HepG2 (cell line): Measurements from ENCODE around the gene RNASE2. TPM values are rescaled to one million over a fixed set of nuclear protein-coding genes. Genes with fewer than 3 reads are reported as not detected.
"Not testable (repeated sequence)": the region's sequence is repeated elsewhere in the genome, so short reads cannot be mapped to it uniquely, and the experiment has no call there.

ENCODE experiments used
- ATAC-seq: fragments of 200-7000 bp; cut with Tn5 transposase; 3 replicates; pipeline ENCODE4 v1.9.1; 2020; ENCODE audit warnings: mild to moderate bottlenecking, moderate library complexity
- BruUV-seq: library from RNA; stranded (reverse); fragments of 400-500 nt; replicated peaks from 2 replicates; lab custom pipeline; 2021; lab: Mats Ljungman, UMichigan
- CTCF ChIA-PET: fragments of 300-600 bp; formaldehyde crosslinking; extraction: SDS; loops from one replicate; lab custom pipeline; 2021; ENCODE audit warnings: low total read pairs, inconsistent platforms, low intra/inter-chr PET ratio; lab: Yijun Ruan, JAX
- POLR2A ChIA-PET: fragments of 350-600 bp; sonication (Branson Sonifier 250); formaldehyde crosslinking; loops from one replicate; lab custom pipeline; 2020; ENCODE audit warnings: antibody characterized with exemption, inconsistent platforms; lab: Yijun Ruan, JAX
- DNase-seq: peaks from one replicate; pipeline ENCODE4 v3.0.0-alpha.2; 2015; ENCODE audit warnings: low spot score
- FAIRE-seq: peaks from 3 replicates; lab custom pipeline; 2011; peaks lifted over from hg19 to GRCh38; lab: Jason Lieb, UNC
- H2AFZ ChIP-seq: one replicate; pipeline ENCODE4 v1.6.1; 2011; ENCODE audit warnings: low read length, inconsistent platforms
- H3K27ac ChIP-seq: fragments of 300-600 bp; 3 replicates; pipeline ENCODE4 v1.8.0; 2011; ENCODE audit warnings: mixed run types, mild to moderate bottlenecking, mixed read lengths, low read length, inconsistent platforms; ENCODE audit not compliant: insufficient read depth; ENCODE audit errors: extremely low read length
- H3K27me3 ChIP-seq, 2 experiments: fragments of 200-600 bp in 1 of 2; 2 replicates in 1 of 2; 3 replicates in 1 of 2; pipeline versions ENCODE4 v1.6.0 to v1.8.0; 2011; ENCODE audit warnings: low read length in 2 of 2, mild to moderate bottlenecking in 2 of 2, moderate library complexity in 2 of 2, inconsistent platforms in 1 of 2; ENCODE audit not compliant: insufficient read depth in 2 of 2, control insufficient read depth in 1 of 2
- H3K36me3 ChIP-seq, 2 experiments: fragments of 200-600 bp in 1 of 2; replicated peaks in 1 of 2; 2 replicates in 1 of 2; 3 replicates in 1 of 2; pipeline versions ENCODE4 v1.5.1 to v1.8.0; 2011; ENCODE audit warnings: low read length in 2 of 2, inconsistent platforms in 1 of 2; ENCODE audit not compliant: insufficient read depth in 2 of 2, control insufficient read depth in 1 of 2
- H3K4me1 ChIP-seq: 2 replicates; pipeline ENCODE4 v1.5.1; 2012; ENCODE audit warnings: low read length, inconsistent platforms; ENCODE audit not compliant: insufficient read depth
- H3K4me2 ChIP-seq: 2 replicates; pipeline ENCODE4 v1.6.0; 2011; ENCODE audit warnings: low read depth, low read length, inconsistent platforms
- H3K4me3 ChIP-seq, 3 experiments: fragments of 200-600 bp in 1 of 3; sonication (generic), shearing (Covaris generic) in 1 of 3; replicated peaks in 1 of 3; 2 replicates each; pipeline ENCODE4 v1.5.1; 2011 to 2016; ENCODE audit warnings: low read length in 3 of 3, inconsistent platforms in 2 of 3, low read depth in 2 of 3, mild to moderate bottlenecking in 2 of 3, control low read depth in 1 of 3, mixed read lengths in 1 of 3; ENCODE audit not compliant: insufficient read depth in 1 of 3
- H3K79me2 ChIP-seq: one replicate; pipeline ENCODE4 v1.6.1; 2011; ENCODE audit warnings: low read length, inconsistent platforms; ENCODE audit not compliant: insufficient read depth
- H3K9ac ChIP-seq: 2 replicates; pipeline ENCODE4 v1.6.0; 2011; ENCODE audit warnings: mild to moderate bottlenecking, low read depth, low read length, inconsistent platforms; ENCODE audit not compliant: insufficient read depth
- H3K9me3 ChIP-seq: 2 replicates; pipeline ENCODE4 v1.5.1; 2012; ENCODE audit warnings: mild to moderate bottlenecking, low read length
- H4K20me1 ChIP-seq: 2 replicates; pipeline ENCODE4 v1.6.0; 2011; ENCODE audit warnings: inconsistent platforms, mild to moderate bottlenecking, low read length, moderate library complexity; ENCODE audit not compliant: insufficient read depth
- POLR2A ChIP-seq, 2 experiments: IDR thresholded peaks; 2 replicates each; pipeline ENCODE4 v1.6.1; 2011; ENCODE audit warnings: low read depth in 2 of 2, low read length in 2 of 2, mild to moderate bottlenecking in 1 of 2, moderate library complexity in 1 of 2; ENCODE audit not compliant: insufficient read depth in 1 of 2
- RCOR2 ChIP-seq: IDR thresholded peaks from 2 replicates; pipeline ENCODE4 v1.6.1; 2016; ENCODE audit warnings: missing biosample characterization, missing genetic modification reagents
- TCF12 ChIP-seq, 2 experiments: fragments of 450-650 bp in 1 of 2; sonication (generic) in 1 of 2; formaldehyde crosslinking in 1 of 2; IDR thresholded peaks; 2 replicates each; pipeline versions ENCODE4 v1.6.1 to v1.8.0; 2017 to 2022; ENCODE audit warnings: antibody characterized with exemption in 1 of 2, mild to moderate bottlenecking in 1 of 2, missing genetic modification reagents in 1 of 2, moderate library complexity in 1 of 2
- ZNF441 ChIP-seq: sonication (generic); formaldehyde crosslinking; IDR thresholded peaks from 2 replicates; pipeline ENCODE4 v1.7.0; 2021; ENCODE audit warnings: missing genetic modification reagents, borderline replicate concordance
- ZNF607 ChIP-seq: sonication (generic); formaldehyde crosslinking; IDR thresholded peaks from 2 replicates; pipeline ENCODE4 v1.5.1; 2020; ENCODE audit warnings: missing genetic modification reagents, mild to moderate bottlenecking, borderline replicate concordance
- ZNF790 ChIP-seq: sonication (generic); formaldehyde crosslinking; IDR thresholded peaks from 2 replicates; pipeline ENCODE4 v1.8.0; 2022; ENCODE audit warnings: missing genetic modification reagents, mild to moderate bottlenecking, borderline replicate concordance
- WGBS: methylation state at CpG from one replicate; pipeline ENCODE4 v1.1.6; 2017; ENCODE audit warnings: low lambda C conversion rate; 5-methylcytosine and 5-hydroxymethylcytosine counted together
- in situ Hi-C: cut with HindIII; loops from 2 replicates; pipeline ENCODE4 v1.10.0; 2017; ENCODE audit warnings: low pct_unique_long_range_greater_than_20kb; ENCODE audit not compliant: extremely low pct_ligation_motif_present
- intact Hi-C: fragments of 100-400 bp; cut with micrococcal nuclease; formaldehyde crosslinking; loops from one replicate; pipeline ENCODE4 v1.10.0; 2022; ENCODE audit not compliant: unreplicated experiment
- polyA plus RNA-seq, 8 experiments: library from polyadenylated mRNA; depleted of rRNA in 3 of 8; stranded (reverse) in 7 of 8; unstranded in 1 of 8; fragments of >200 nt; fragmentation: Illumina TruSeq in 4 of 8; extraction: Trizol in 4 of 8; gene quantifications; 2 replicates each; pipeline versions ENCODE4 v1.2.1 to v1.2.3, GENCODE V29; 2011 to 2016; ENCODE audit warnings: low read depth in 4 of 8, missing spikeins in 1 of 8, mixed read lengths in 1 of 8; ENCODE audit not compliant: insufficient read depth in 1 of 8
- total RNA-seq, 5 experiments: library from RNA; depleted of rRNA; stranded (reverse); fragments of >200 nt; fragmentation: Illumina TruSeq; extraction: Trizol; gene quantifications; 2 replicates each; pipeline ENCODE4 v1.2.3, GENCODE V29; 2016; ENCODE audit warnings: low read depth in 1 of 5
- TF ChIP-seq, protein P1 (sequence below): sonication (generic); formaldehyde crosslinking; IDR thresholded peaks from 2 replicates; pipeline ENCODE4 v1.5.1; 2020; ENCODE audit warnings: missing genetic modification reagents, mild to moderate bottlenecking, borderline replicate concordance
- TF ChIP-seq, protein P2 (sequence below): sonication (generic); formaldehyde crosslinking; IDR thresholded peaks from 2 replicates; pipeline ENCODE4 v1.4.0; 2020; ENCODE audit warnings: missing genetic modification reagents
- TF ChIP-seq, protein P3 (sequence below): sonication (generic); formaldehyde crosslinking; IDR thresholded peaks from 2 replicates; pipeline ENCODE4 v1.8.0; 2022; ENCODE audit warnings: missing genetic modification reagents, low read depth, mild to moderate bottlenecking, borderline replicate concordance

Gene RNASE2
- total and polyA plus RNA-seq, 2 of the 13 experiments (the other 11 are each of a cell fraction or from before 2014, with no cell fraction given), result 0.69 TPM; not detected in 1

DNA sequence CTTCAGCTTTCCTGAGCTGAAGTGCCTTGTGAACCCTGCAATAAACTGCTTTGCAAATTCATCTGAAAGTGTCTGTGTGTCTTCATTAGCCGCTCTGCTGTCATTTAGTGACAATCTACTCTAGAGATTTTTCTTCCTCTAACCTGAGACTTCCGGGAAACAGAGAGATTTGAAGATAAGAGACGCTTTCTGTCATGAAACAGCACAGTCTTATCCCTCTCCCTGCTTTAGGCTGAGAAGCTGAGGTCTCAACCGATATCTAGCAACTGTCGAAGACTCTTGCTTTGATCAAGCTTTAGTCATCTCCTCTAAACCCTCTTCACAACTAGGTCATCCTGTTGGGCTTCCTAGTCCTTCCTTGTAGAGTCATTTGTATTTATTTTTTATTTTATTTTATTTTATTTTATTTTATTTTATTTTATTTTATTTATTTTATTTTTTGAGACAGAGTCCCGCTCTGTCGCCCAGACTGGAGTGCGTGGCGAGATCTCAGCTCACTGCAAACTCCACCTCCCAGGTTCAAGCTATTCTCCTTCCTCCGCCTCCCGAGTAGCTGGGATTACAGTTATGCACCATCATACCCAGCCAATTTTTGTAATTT is 1.2 kb downstream of the RNASE2 start:
- H3K9me3 ChIP-seq, result peaks cover 4% of the 10 kb centered on the region; the same call in 1 of the 2 replicates
- no peak overlapping the region for H2AFZ ChIP-seq
- no peak for FAIRE-seq

DNA sequence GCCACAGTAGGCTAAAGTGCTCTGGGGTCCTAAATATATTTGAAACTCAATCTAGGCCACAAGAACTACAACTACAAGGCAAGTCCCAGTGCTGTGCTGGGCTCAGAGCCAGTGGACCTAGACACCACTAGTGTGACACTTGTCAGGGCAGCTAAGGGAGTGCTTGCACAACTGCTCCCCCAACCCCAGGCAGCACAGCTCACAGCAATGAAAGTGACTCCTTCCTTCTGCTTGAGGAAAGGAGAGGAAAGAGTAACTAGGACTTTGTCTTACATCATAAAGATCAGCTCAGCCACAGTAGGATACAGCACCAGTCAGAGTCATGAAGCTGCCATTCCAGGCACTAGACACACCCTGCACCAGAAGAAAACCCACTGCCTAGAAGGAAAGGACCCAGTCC is 3.7 kb downstream of the RNASE2 start:
- BruUV-seq, ATAC-seq, H3K36me3 ChIP-seq, H3K4me2 ChIP-seq, H3K4me3 ChIP-seq, H3K9ac ChIP-seq, H3K27me3 ChIP-seq, CTCF ChIA-PET, DNase-seq, H3K27ac ChIP-seq, H2AFZ ChIP-seq, in situ Hi-C loops, H3K79me2 ChIP-seq, H4K20me1 ChIP-seq, FAIRE-seq, H3K9me3 ChIP-seq, POLR2A ChIA-PET, intact Hi-C loops: not testable (repeated sequence)
- H3K4me1 ChIP-seq, result peaks cover 29% of the 10 kb centered on the region

More for the DNA sequence above, 1.2 kb downstream of the RNASE2 start:
- Histone ChIP-seq H3K79me2 (no peaks in the 10 kb centered on the region), H4K20me1 (no peaks in the 10 kb centered on the region), H3K4me2 (no peak overlapping the region), H3K4me1 (peaks cover 34% of the 10 kb centered on the region), H3K4me3 (no peak overlapping the region), H3K9ac (no peak overlapping the region), H3K27me3 (no peaks in the 10 kb centered on the region), H3K27ac (no peak overlapping the region), H3K36me3 (no peaks in the 10 kb centered on the region)
- intact Hi-C loops (no loop called here), in situ Hi-C loops (no loop called here)
- no TSS peak for BruUV-seq
- WGBS, result 67% methylated on average over 11 of the region's 11 CpGs
- ChIA-PET CTCF (no interaction called here), POLR2A (no interaction called here)
- TF ChIP-seq, protein P1, sequence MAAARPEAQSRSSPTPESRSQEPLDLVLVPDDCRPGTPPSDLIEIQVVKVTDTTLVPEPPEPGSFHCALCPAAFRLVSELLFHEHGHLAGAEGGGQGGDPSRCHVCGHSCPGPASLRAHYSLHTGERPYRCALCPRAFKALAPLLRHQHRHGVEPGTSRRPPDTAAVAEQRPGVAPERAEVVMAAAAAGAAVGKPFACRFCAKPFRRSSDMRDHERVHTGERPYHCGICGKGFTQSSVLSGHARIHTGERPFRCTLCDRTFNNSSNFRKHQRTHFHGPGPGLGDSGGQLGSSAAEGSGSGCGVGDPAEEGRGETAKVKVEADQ (CRISPR knock-in tag), result no peak
- TF ChIP-seq, protein P2, sequence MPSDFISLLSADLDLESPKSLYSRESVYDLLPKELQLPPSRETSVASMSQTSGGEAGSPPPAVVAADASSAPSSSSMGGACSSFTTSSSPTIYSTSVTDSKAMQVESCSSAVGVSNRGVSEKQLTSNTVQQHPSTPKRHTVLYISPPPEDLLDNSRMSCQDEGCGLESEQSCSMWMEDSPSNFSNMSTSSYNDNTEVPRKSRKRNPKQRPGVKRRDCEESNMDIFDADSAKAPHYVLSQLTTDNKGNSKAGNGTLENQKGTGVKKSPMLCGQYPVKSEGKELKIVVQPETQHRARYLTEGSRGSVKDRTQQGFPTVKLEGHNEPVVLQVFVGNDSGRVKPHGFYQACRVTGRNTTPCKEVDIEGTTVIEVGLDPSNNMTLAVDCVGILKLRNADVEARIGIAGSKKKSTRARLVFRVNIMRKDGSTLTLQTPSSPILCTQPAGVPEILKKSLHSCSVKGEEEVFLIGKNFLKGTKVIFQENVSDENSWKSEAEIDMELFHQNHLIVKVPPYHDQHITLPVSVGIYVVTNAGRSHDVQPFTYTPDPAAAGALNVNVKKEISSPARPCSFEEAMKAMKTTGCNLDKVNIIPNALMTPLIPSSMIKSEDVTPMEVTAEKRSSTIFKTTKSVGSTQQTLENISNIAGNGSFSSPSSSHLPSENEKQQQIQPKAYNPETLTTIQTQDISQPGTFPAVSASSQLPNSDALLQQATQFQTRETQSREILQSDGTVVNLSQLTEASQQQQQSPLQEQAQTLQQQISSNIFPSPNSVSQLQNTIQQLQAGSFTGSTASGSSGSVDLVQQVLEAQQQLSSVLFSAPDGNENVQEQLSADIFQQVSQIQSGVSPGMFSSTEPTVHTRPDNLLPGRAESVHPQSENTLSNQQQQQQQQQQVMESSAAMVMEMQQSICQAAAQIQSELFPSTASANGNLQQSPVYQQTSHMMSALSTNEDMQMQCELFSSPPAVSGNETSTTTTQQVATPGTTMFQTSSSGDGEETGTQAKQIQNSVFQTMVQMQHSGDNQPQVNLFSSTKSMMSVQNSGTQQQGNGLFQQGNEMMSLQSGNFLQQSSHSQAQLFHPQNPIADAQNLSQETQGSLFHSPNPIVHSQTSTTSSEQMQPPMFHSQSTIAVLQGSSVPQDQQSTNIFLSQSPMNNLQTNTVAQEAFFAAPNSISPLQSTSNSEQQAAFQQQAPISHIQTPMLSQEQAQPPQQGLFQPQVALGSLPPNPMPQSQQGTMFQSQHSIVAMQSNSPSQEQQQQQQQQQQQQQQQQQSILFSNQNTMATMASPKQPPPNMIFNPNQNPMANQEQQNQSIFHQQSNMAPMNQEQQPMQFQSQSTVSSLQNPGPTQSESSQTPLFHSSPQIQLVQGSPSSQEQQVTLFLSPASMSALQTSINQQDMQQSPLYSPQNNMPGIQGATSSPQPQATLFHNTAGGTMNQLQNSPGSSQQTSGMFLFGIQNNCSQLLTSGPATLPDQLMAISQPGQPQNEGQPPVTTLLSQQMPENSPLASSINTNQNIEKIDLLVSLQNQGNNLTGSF (CRISPR knock-in tag), result no peak
- TF ChIP-seq, protein P3, sequence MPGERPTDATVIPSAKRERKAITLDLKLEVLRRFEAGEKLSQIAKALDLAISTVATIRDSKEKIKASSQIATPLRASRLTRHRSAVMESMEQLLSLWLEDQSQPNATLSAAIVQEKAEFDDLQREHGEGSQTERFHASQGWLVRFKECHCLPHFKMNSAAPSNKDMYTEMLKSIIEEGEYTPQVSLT (CRISPR knock-in tag), result no peak
- TF ChIP-seq ZNF441 (CRISPR knock-in tag) (no peak), RCOR2 (no peak), TCF12 (IDR thresholded peaks at IDR 0.05) (no peak), TCF12 (CRISPR knock-in tag; IDR thresholded peaks at IDR 0.05) (no peak), ZNF607 (CRISPR knock-in tag) (no peak), POLR2A (IDR thresholded peaks at IDR 0.05; ENCODE audit: insufficient read depth in 1 of 2, low read depth in 2 of 2, low read length in 2 of 2) (no peak), ZNF790 (CRISPR knock-in tag) (no peak)
- DNase-seq (no peak), ATAC-seq (no peak)
